HEK293 (cell line): Measurements from ENCODE around the gene GPR4.

Experiments used
- ATF2 ChIP-seq: fragments of 450-650 bp; formaldehyde crosslinking; IDR thresholded peaks from 2 replicates; pipeline ENCODE4 v1.5.1; 2016; ENCODE audit warnings: missing biosample characterization, missing genetic modification characterization, low read depth
- HOXD13 ChIP-seq: sonication (generic); formaldehyde crosslinking; IDR thresholded peaks from 2 replicates; pipeline ENCODE4 v1.8.0; 2022; ENCODE audit warnings: missing genetic modification reagents, borderline replicate concordance
- PBX3 ChIP-seq: sonication (generic); formaldehyde crosslinking; IDR thresholded peaks from 2 replicates; pipeline ENCODE4 v1.8.1; 2022; ENCODE audit warnings: mild to moderate bottlenecking, moderate library complexity, missing genetic modification reagents
- PRDM1 ChIP-seq: fragments of 450-650 bp; formaldehyde crosslinking; IDR thresholded peaks from 2 replicates; pipeline ENCODE4; 2016; ENCODE audit warnings: missing biosample characterization, missing genetic modification characterization
- ZBTB1 ChIP-seq: fragments of 450-650 bp; formaldehyde crosslinking; IDR thresholded peaks from 2 replicates; pipeline ENCODE4 v1.5.1; 2016; ENCODE audit warnings: missing biosample characterization, missing genetic modification characterization
- ZEB2 ChIP-seq: fragments of 450-650 bp; formaldehyde crosslinking; IDR thresholded peaks from 2 replicates; pipeline ENCODE4 v1.5.1; 2016; ENCODE audit warnings: missing biosample characterization, missing genetic modification characterization
- ZFP37 ChIP-seq: fragments of 450-650 bp; formaldehyde crosslinking; IDR thresholded peaks from 2 replicates; pipeline ENCODE4 v1.5.1; 2016; ENCODE audit warnings: missing biosample characterization, missing genetic modification characterization
- ZNF16 ChIP-seq: fragments of 450-650 bp; formaldehyde crosslinking; IDR thresholded peaks from 2 replicates; pipeline ENCODE4 v1.5.1; 2016; ENCODE audit warnings: low read depth, missing biosample characterization, missing genetic modification characterization
- ZNF169 ChIP-seq: fragments of 450-650 bp; formaldehyde crosslinking; IDR thresholded peaks from 2 replicates; pipeline ENCODE4 v1.5.1; 2016; ENCODE audit warnings: missing biosample characterization, missing genetic modification characterization
- ZNF174 ChIP-seq: fragments of 450-650 bp; formaldehyde crosslinking; IDR thresholded peaks from 2 replicates; pipeline ENCODE4 v1.5.0; 2017; ENCODE audit warnings: missing biosample characterization, mild to moderate bottlenecking, missing genetic modification characterization
- ZNF19 ChIP-seq: fragments of 450-650 bp; formaldehyde crosslinking; IDR thresholded peaks from 2 replicates; pipeline ENCODE4; 2016; ENCODE audit warnings: missing biosample characterization, missing genetic modification characterization, low read depth
- ZNF211 ChIP-seq: fragments of 450-650 bp; formaldehyde crosslinking; IDR thresholded peaks from 2 replicates; pipeline ENCODE4 v1.5.1; 2016; ENCODE audit warnings: low read depth, missing biosample characterization, missing genetic modification characterization
- ZNF292 ChIP-seq: fragments of 450-650 bp; formaldehyde crosslinking; IDR thresholded peaks from 2 replicates; pipeline ENCODE4 v1.5.1; 2016; ENCODE audit warnings: low read depth, missing biosample characterization, missing genetic modification characterization, borderline replicate concordance
- ZNF302 ChIP-seq: fragments of 450-650 bp; formaldehyde crosslinking; IDR thresholded peaks from 2 replicates; pipeline ENCODE4 v1.5.1; 2016; ENCODE audit warnings: missing biosample characterization, missing genetic modification characterization, low read depth
- ZNF335 ChIP-seq: fragments of 450-650 bp; formaldehyde crosslinking; conservative IDR thresholded peaks from 2 replicates; pipeline ENCODE4 v1.5.1; 2016; ENCODE audit warnings: missing biosample characterization, missing genetic modification characterization
- ZNF416 ChIP-seq: fragments of 450-650 bp; formaldehyde crosslinking; IDR thresholded peaks from 2 replicates; pipeline ENCODE4 v1.5.1; 2016; ENCODE audit warnings: missing biosample characterization, missing genetic modification characterization
- ZNF423 ChIP-seq: fragments of 450-650 bp; formaldehyde crosslinking; IDR thresholded peaks from 2 replicates; pipeline ENCODE4 v1.5.1; 2016; ENCODE audit warnings: missing biosample characterization, missing genetic modification characterization
- ZNF426 ChIP-seq: fragments of 450-650 bp; formaldehyde crosslinking; IDR thresholded peaks from 2 replicates; pipeline ENCODE4 v1.5.1; 2017; ENCODE audit warnings: missing biosample characterization, missing genetic modification characterization, mild to moderate bottlenecking, inconsistent platforms, moderate library complexity
- ZNF473 ChIP-seq: fragments of 450-650 bp; formaldehyde crosslinking; IDR thresholded peaks from 2 replicates; pipeline ENCODE4 v1.5.1; 2017; ENCODE audit warnings: missing biosample characterization, missing genetic modification characterization
- ZNF529 ChIP-seq: fragments of 450-650 bp; formaldehyde crosslinking; IDR thresholded peaks from 2 replicates; pipeline ENCODE4 v1.5.1; 2017; ENCODE audit warnings: missing genetic modification characterization, missing biosample characterization; ENCODE audit not compliant: insufficient replicate concordance
- ZNF660 ChIP-seq: fragments of 450-650 bp; IDR thresholded peaks from 2 replicates; pipeline ENCODE4 v1.5.1; 2018; ENCODE audit warnings: missing biosample characterization, mild to moderate bottlenecking, missing genetic modification characterization
- ZNF692 ChIP-seq: fragments of 450-650 bp; formaldehyde crosslinking; IDR thresholded peaks from 2 replicates; pipeline ENCODE4 v1.5.1; 2016; ENCODE audit warnings: missing biosample characterization, missing genetic modification characterization
- ZNF785 ChIP-seq: fragments of 450-650 bp; formaldehyde crosslinking; IDR thresholded peaks from 2 replicates; pipeline ENCODE4 v1.5.1; 2016; ENCODE audit warnings: missing biosample characterization, missing genetic modification characterization
- ZSCAN16 ChIP-seq: fragments of 450-650 bp; formaldehyde crosslinking; IDR thresholded peaks from 2 replicates; pipeline ENCODE4 v1.5.1; 2016; ENCODE audit warnings: missing biosample characterization, missing genetic modification characterization
- ZXDB ChIP-seq: fragments of 450-650 bp; formaldehyde crosslinking; IDR thresholded peaks from 2 replicates; pipeline ENCODE4 v1.5.1; 2016; ENCODE audit warnings: missing biosample characterization, missing genetic modification characterization
- TF ChIP-seq, protein P1 (sequence below): fragments of 450-650 bp; formaldehyde crosslinking; IDR thresholded peaks from 2 replicates; pipeline ENCODE4 v1.5.1; 2017; ENCODE audit warnings: missing biosample characterization, missing genetic modification characterization
- TF ChIP-seq, protein P2 (sequence below): fragments of 450-650 bp; formaldehyde crosslinking; IDR thresholded peaks from 2 replicates; pipeline ENCODE4 v1.5.1; 2017; ENCODE audit warnings: missing biosample characterization, mild to moderate bottlenecking, missing genetic modification characterization, moderate library complexity
- TF ChIP-seq, protein P3 (sequence below): fragments of 450-650 bp; formaldehyde crosslinking; IDR thresholded peaks from 2 replicates; pipeline ENCODE4 v1.5.1; 2016; ENCODE audit warnings: missing biosample characterization, missing genetic modification characterization
- TF ChIP-seq, protein P4 (sequence below): fragments of 450-650 bp; formaldehyde crosslinking; IDR thresholded peaks from 2 replicates; pipeline ENCODE4 v1.5.1; 2016; ENCODE audit warnings: missing biosample characterization, missing genetic modification characterization

GPR4 gene

DNA sequence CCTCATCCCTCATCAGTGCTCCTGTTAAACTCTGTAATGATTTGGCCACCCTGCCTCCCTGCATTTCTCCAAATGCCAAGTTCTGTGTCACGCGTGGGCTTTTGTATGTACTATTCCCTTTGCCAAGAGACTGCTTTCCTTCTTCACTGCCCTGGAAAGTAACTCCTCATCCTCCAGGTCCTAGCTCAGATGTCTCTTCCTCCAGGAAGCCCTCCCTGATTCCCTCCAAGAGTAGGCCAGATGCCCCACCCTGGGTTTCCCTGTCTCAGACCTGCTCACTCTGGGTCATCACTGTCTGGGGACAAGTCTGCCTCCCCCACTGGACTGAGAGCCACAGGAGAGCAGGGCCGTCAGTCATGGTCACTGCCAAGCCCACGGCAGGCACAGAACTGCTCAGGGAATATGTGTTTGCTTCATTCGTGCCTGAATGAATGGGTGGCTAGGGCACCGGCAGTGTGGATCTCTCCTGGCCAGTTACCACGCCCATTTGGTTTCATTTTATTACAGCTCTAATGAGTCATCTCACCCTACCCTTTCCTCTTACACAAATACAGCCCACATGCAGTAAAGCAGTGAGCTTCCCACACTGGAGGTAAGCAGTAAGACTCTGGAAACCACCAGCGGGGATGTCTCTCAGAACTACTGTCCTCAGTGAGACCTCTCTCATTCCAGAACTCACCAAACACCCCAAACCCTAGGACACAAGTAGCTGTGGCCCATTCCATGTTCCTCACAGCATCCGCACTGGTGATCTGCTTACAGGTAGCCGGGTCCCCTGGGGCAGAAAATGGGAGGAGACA lies 12.1 kb upstream of the GPR4 start (continued):
- TF ChIP-seq, protein P1, sequence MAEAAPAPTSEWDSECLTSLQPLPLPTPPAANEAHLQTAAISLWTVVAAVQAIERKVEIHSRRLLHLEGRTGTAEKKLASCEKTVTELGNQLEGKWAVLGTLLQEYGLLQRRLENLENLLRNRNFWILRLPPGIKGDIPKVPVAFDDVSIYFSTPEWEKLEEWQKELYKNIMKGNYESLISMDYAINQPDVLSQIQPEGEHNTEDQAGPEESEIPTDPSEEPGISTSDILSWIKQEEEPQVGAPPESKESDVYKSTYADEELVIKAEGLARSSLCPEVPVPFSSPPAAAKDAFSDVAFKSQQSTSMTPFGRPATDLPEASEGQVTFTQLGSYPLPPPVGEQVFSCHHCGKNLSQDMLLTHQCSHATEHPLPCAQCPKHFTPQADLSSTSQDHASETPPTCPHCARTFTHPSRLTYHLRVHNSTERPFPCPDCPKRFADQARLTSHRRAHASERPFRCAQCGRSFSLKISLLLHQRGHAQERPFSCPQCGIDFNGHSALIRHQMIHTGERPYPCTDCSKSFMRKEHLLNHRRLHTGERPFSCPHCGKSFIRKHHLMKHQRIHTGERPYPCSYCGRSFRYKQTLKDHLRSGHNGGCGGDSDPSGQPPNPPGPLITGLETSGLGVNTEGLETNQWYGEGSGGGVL (tag by site-specific recombination), result no peak
- 0 out of 2 replicates have a peak, but pooled peaks have one; percentile 24 for TF ChIP-seq HOXD13 (CRISPR knock-in tag)
- TF ChIP-seq ZFP37 (tag by site-specific recombination), result no peak; the same call in 1 of the 2 replicates
- TF ChIP-seq ZXDB (tag by site-specific recombination), result no peak
- TF ChIP-seq ZNF174 (tag by site-specific recombination), result no peak
- TF ChIP-seq ZNF473 (tag by site-specific recombination), result no peak
- no peak for TF ChIP-seq ZNF16 (tag by site-specific recombination)
- TF ChIP-seq ZNF335 (tag by site-specific recombination), result peak; percentile 97
- no peak for TF ChIP-seq ZNF211 (tag by site-specific recombination)
- no peak for TF ChIP-seq ZNF292
- TF ChIP-seq ZNF426, result no peak
- TF ChIP-seq, protein P2, sequence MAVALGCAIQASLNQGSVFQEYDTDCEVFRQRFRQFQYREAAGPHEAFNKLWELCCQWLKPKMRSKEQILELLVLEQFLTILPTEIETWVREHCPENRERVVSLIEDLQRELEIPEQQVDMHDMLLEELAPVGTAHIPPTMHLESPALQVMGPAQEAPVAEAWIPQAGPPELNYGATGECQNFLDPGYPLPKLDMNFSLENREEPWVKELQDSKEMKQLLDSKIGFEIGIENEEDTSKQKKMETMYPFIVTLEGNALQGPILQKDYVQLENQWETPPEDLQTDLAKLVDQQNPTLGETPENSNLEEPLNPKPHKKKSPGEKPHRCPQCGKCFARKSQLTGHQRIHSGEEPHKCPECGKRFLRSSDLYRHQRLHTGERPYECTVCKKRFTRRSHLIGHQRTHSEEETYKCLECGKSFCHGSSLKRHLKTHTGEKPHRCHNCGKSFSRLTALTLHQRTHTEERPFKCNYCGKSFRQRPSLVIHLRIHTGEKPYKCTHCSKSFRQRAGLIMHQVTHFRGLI (tag by site-specific recombination), result no peak
- TF ChIP-seq ZNF423 (tag by site-specific recombination), result no peak
- no peak for TF ChIP-seq ZNF19 (tag by site-specific recombination)
- no peak for TF ChIP-seq ZNF785 (tag by site-specific recombination)
- TF ChIP-seq ATF2 (tag by site-specific recombination), result no peak
- peak; percentile 54; the same call in 1 of the 2 replicates for TF ChIP-seq ZEB2
- TF ChIP-seq PRDM1 (tag by site-specific recombination), result 0 out of 2 replicates have a peak, but pooled peaks have one; percentile 55
- TF ChIP-seq, protein P3, sequence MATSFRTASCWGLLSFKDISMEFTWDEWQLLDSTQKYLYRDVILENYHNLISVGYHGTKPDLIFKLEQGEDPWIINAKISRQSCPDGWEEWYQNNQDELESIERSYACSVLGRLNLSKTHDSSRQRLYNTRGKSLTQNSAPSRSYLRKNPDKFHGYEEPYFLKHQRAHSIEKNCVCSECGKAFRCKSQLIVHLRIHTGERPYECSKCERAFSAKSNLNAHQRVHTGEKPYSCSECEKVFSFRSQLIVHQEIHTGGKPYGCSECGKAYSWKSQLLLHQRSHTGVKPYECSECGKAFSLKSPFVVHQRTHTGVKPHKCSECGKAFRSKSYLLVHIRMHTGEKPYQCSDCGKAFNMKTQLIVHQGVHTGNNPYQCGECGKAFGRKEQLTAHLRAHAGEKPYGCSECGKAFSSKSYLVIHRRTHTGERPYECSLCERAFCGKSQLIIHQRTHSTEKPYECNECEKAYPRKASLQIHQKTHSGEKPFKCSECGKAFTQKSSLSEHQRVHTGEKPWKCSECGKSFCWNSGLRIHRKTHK (tag by site-specific recombination), result no peak
- no peak for TF ChIP-seq ZNF529 (tag by site-specific recombination)
- no peak for TF ChIP-seq ZNF302 (tag by site-specific recombination)
- TF ChIP-seq ZSCAN16 (tag by site-specific recombination), result no peak
- no peak for TF ChIP-seq PBX3 (CRISPR knock-in tag)
- no peak for TF ChIP-seq ZNF692 (tag by site-specific recombination)
- TF ChIP-seq ZNF169 (tag by site-specific recombination), result no peak
- no peak for TF ChIP-seq ZBTB1 (tag by site-specific recombination)
- no peak for TF ChIP-seq ZNF416
- TF ChIP-seq ZNF660 (tag by site-specific recombination), result 0 out of 2 replicates have a peak, but pooled peaks have one; percentile 30
- TF ChIP-seq, protein P4, sequence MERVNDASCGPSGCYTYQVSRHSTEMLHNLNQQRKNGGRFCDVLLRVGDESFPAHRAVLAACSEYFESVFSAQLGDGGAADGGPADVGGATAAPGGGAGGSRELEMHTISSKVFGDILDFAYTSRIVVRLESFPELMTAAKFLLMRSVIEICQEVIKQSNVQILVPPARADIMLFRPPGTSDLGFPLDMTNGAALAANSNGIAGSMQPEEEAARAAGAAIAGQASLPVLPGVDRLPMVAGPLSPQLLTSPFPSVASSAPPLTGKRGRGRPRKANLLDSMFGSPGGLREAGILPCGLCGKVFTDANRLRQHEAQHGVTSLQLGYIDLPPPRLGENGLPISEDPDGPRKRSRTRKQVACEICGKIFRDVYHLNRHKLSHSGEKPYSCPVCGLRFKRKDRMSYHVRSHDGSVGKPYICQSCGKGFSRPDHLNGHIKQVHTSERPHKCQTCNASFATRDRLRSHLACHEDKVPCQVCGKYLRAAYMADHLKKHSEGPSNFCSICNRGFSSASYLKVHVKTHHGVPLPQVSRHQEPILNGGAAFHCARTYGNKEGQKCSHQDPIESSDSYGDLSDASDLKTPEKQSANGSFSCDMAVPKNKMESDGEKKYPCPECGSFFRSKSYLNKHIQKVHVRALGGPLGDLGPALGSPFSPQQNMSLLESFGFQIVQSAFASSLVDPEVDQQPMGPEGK (tag by site-specific recombination), result peak; percentile 45
